H1 (cell line): ENCODE results near the gene ANKFY1. TPM values are rescaled to one million over a fixed set of nuclear protein-coding genes. Genes with fewer than 3 reads are reported as not detected.

Source experiments
- CTCF ChIA-PET: fragments of 300-600 bp; sonication (Branson Sonifier 250); formaldehyde crosslinking; loops from one replicate; lab custom pipeline; 2021; ENCODE audit not compliant: partially characterized antibody; lab: Charles Lee
- POLR2A ChIA-PET: fragments of 300-600 bp; sonication (Branson Sonifier 250); formaldehyde crosslinking; loops from one replicate; lab custom pipeline; 2021; ENCODE audit warnings: inconsistent platforms; ENCODE audit not compliant: partially characterized antibody; lab: Charles Lee
- DNase-seq, 2 experiments: peaks; one replicate each; pipeline versions ENCODE4 v3.0.0 to v3.0.0-alpha.2; 2010 to 2022; ENCODE audit warnings: low spot score in 2 of 2, low read depth in 1 of 2, mixed read lengths in 1 of 2
- FAIRE-seq: peaks from 2 replicates; lab custom pipeline; 2011; peaks lifted over from hg19 to GRCh38; lab: Jason Lieb, UNC
- H2AFZ ChIP-seq: 2 replicates; pipeline ENCODE4 v1.8.1; 2012; ENCODE audit warnings: low read length, inconsistent platforms
- H2AK5ac ChIP-seq: 2 replicates; pipeline ENCODE4 v1.6.1; 2013; ENCODE audit warnings: low read depth, low read length
- H2BK120ac ChIP-seq: replicated peaks from 2 replicates; pipeline ENCODE3; 2013; ENCODE audit warnings: low read depth, low read length, inconsistent platforms
- H2BK12ac ChIP-seq: 2 replicates; pipeline ENCODE4 v1.6.1; 2013; ENCODE audit warnings: low read depth, low read length
- H2BK15ac ChIP-seq: 2 replicates; pipeline ENCODE4 v1.6.1; 2013; ENCODE audit warnings: low read length
- H2BK20ac ChIP-seq: 2 replicates; pipeline ENCODE4 v1.6.1; 2013; ENCODE audit warnings: low read length
- H2BK5ac ChIP-seq: 2 replicates; pipeline ENCODE4 v1.6.1; 2013; ENCODE audit warnings: low read depth, low read length
- H3K14ac ChIP-seq: 2 replicates; pipeline ENCODE4 v1.6.1; 2013; ENCODE audit warnings: inconsistent platforms; ENCODE audit not compliant: insufficient read length
- H3K18ac ChIP-seq: 2 replicates; pipeline ENCODE4 v1.6.1; 2013; ENCODE audit warnings: low read length; ENCODE audit errors: extremely low read depth
- H3K23ac ChIP-seq: 2 replicates; pipeline ENCODE4 v1.6.1; 2013; ENCODE audit warnings: inconsistent platforms; ENCODE audit not compliant: insufficient read length
- H3K23me2 ChIP-seq: 2 replicates; pipeline ENCODE4 v1.6.1; 2013; ENCODE audit warnings: low read depth, low read length
- H3K27ac ChIP-seq: 2 replicates; pipeline ENCODE4 v1.6.1; 2011; ENCODE audit warnings: low read depth, low read length, inconsistent platforms
- H3K27me3 ChIP-seq, 4 experiments: replicated peaks in 1 of 4; 1 replicate in 1 of 4; 2 replicates in 3 of 4; pipeline versions ENCODE4 v1.6.1 to v1.8.1; 2011 to 2013; ENCODE audit warnings: low read length in 3 of 4, mild to moderate bottlenecking in 3 of 4, inconsistent platforms in 2 of 4, mixed read lengths in 2 of 4, moderate library complexity in 1 of 4; ENCODE audit not compliant: control insufficient read depth in 3 of 4, insufficient read depth in 3 of 4; ENCODE audit errors: extremely low read depth in 1 of 4
- H3K36me3 ChIP-seq, 4 experiments: 2 replicates each; pipeline versions ENCODE4 v1.6.1 to v1.8.1; 2011 to 2013; ENCODE audit warnings: mild to moderate bottlenecking in 4 of 4, low read length in 3 of 4, moderate library complexity in 2 of 4, control low read depth in 1 of 4, inconsistent platforms in 1 of 4; ENCODE audit not compliant: insufficient read depth in 4 of 4, control insufficient read depth in 2 of 4
- H3K4ac ChIP-seq: replicated peaks from 2 replicates; pipeline ENCODE3; 2013; ENCODE audit warnings: low read length, low read depth, mixed read lengths, inconsistent platforms; ENCODE audit not compliant: insufficient read length
- H3K4me1 ChIP-seq, 4 experiments: replicated peaks in 1 of 4; 1 replicate in 1 of 4; 2 replicates in 3 of 4; pipeline versions ENCODE4 v1.6.1 to v1.8.1; 2011 to 2013; ENCODE audit warnings: low read length in 3 of 4, inconsistent platforms in 2 of 4, mixed read lengths in 1 of 4; ENCODE audit not compliant: insufficient read depth in 4 of 4, control insufficient read depth in 3 of 4
- H3K4me2 ChIP-seq, 2 experiments: 2 replicates each; pipeline versions ENCODE4 v1.6.1 to v1.8.1; 2011 to 2013; ENCODE audit warnings: low read depth in 2 of 2, low read length in 2 of 2, control low read depth in 1 of 2, inconsistent platforms in 1 of 2, mild to moderate bottlenecking in 1 of 2; ENCODE audit not compliant: insufficient read depth in 1 of 2
- H3K4me3 ChIP-seq, 4 experiments: fragments of 200-600, 300-600 bp in 1 of 4; sonication (generic), shearing (Covaris generic), sonication (Bioruptor Twin) in 1 of 4; 2 replicates each; pipeline versions ENCODE4 v1.5.1 to v1.8.1; 2011 to 2016; ENCODE audit warnings: low read length in 4 of 4, low read depth in 3 of 4, control low read depth in 2 of 4, inconsistent platforms in 2 of 4, mild to moderate bottlenecking in 2 of 4, mixed read lengths in 1 of 4, moderate library complexity in 1 of 4; ENCODE audit not compliant: insufficient read depth in 2 of 4; ENCODE audit errors: extremely low read depth in 1 of 4
- H3K56ac ChIP-seq: replicated peaks from 2 replicates; pipeline ENCODE3; 2013; ENCODE audit warnings: low read depth, mild to moderate bottlenecking, mixed read lengths, low read length, inconsistent platforms; ENCODE audit not compliant: insufficient read length
- H3K79me1 ChIP-seq: 2 replicates; pipeline ENCODE4 v1.6.1; 2013; ENCODE audit warnings: low read depth, low read length, control low read depth
- H3K79me2 ChIP-seq, 2 experiments: 2 replicates each; pipeline versions ENCODE4 v1.6.1 to v1.8.1; 2012 to 2013; ENCODE audit warnings: low read length in 2 of 2, mild to moderate bottlenecking in 2 of 2, inconsistent platforms in 1 of 2; ENCODE audit not compliant: insufficient read depth in 2 of 2, control insufficient read depth in 1 of 2
- H3K9ac ChIP-seq, 4 experiments: replicated peaks in 1 of 4; 1 replicate in 1 of 4; 2 replicates in 3 of 4; pipeline versions ENCODE4 v1.6.1 to v1.8.1; 2011 to 2013; ENCODE audit warnings: low read depth in 3 of 4, low read length in 3 of 4, control low read depth in 2 of 4, mild to moderate bottlenecking in 2 of 4, moderate library complexity in 2 of 4, inconsistent platforms in 1 of 4; ENCODE audit errors: extremely low read depth in 1 of 4
- H3K9me3 ChIP-seq, 2 experiments: 2 replicates each; pipeline versions ENCODE4 v1.6.1 to v1.8.1; 2012 to 2013; ENCODE audit warnings: mild to moderate bottlenecking in 2 of 2, moderate library complexity in 2 of 2, control low read depth in 1 of 2, inconsistent platforms in 1 of 2, low read depth in 1 of 2, low read length in 1 of 2, mixed read lengths in 1 of 2; ENCODE audit not compliant: insufficient read depth in 2 of 2
- H4K20me1 ChIP-seq, 2 experiments: replicated peaks in 1 of 2; 2 replicates each; pipeline versions ENCODE3 to v1.8.1; 2011 to 2013; ENCODE audit warnings: inconsistent platforms in 2 of 2, low read length in 2 of 2, mild to moderate bottlenecking in 1 of 2; ENCODE audit not compliant: insufficient read depth in 2 of 2, control insufficient read depth in 1 of 2
- H4K5ac ChIP-seq: 2 replicates; pipeline ENCODE4 v1.6.1; 2013; ENCODE audit warnings: low read length, low read depth, mixed read lengths, inconsistent platforms; ENCODE audit not compliant: insufficient read length
- H4K8ac ChIP-seq: 2 replicates; pipeline ENCODE4 v1.8.0; 2013; ENCODE audit warnings: mild to moderate bottlenecking, moderate library complexity, low read length, inconsistent platforms; ENCODE audit not compliant: insufficient read depth; ENCODE audit errors: extremely low read depth
- H4K91ac ChIP-seq: replicated peaks from 2 replicates; pipeline ENCODE3; 2013; ENCODE audit warnings: low read length, mixed read lengths, inconsistent platforms; ENCODE audit not compliant: insufficient read length
- EP300 ChIP-seq, 2 experiments: IDR thresholded peaks; 1 replicate in 1 of 2; 2 replicates in 1 of 2; pipeline ENCODE4 v1.6.1; 2011 to 2012; ENCODE audit warnings: low read depth in 2 of 2, low read length in 2 of 2, mild to moderate bottlenecking in 2 of 2, borderline replicate concordance in 1 of 2, inconsistent platforms in 1 of 2, moderate library complexity in 1 of 2
- EZH2 ChIP-seq: fragments of 200-600 bp; sonication (generic); IDR thresholded peaks from 2 replicates; pipeline ENCODE4 v1.7.1; 2012; ENCODE audit warnings: low read depth, mild to moderate bottlenecking, moderate library complexity, low read length, inconsistent platforms; ENCODE audit not compliant: severe bottlenecking
- TBP ChIP-seq: IDR thresholded peaks from 2 replicates; pipeline ENCODE4 v1.6.1; 2011; ENCODE audit warnings: low read depth, low read length, improper control_type of control experiment
- USF2 ChIP-seq: IDR thresholded peaks from 2 replicates; pipeline ENCODE4 v1.6.1; 2011; ENCODE audit warnings: low read length, improper control_type of control experiment
- WGBS, 2 experiments: shearing (Covaris generic) in 1 of 2; methylation state at CpG; one replicate each; pipeline versions ENCODE4 v1.1.6 to v1.1.7; 2013 to 2015; ENCODE audit warnings: low lambda C conversion rate in 2 of 2, mixed read lengths in 2 of 2, inconsistent platforms in 1 of 2, low coverage in 1 of 2, missing lambda C conversion rate in 1 of 2; ENCODE audit not compliant: insufficient replicate concordance in 2 of 2, insufficient coverage in 1 of 2, insufficient read length in 1 of 2; ENCODE audit errors: extremely low coverage in 1 of 2, missing lambda C conversion rate in 1 of 2; 5-methylcytosine and 5-hydroxymethylcytosine counted together
- polyA plus RNA-seq, 7 experiments: library from polyadenylated mRNA; depleted of rRNA in 3 of 7; stranded (reverse) in 5 of 7; unstranded in 2 of 7; fragments of >200 nt in 5 of 7; fragments of 200-250 nt in 2 of 7; gene quantifications; 1 replicate in 5 of 7; 2 replicates in 1 of 7; 4 replicates in 1 of 7; pipeline versions ENCODE4 v1.2.1 to v1.2.3, GENCODE V29; 2011 to 2013; ENCODE audit warnings: missing spikeins in 2 of 7, mixed read lengths in 2 of 7
- total RNA-seq: library from RNA; stranded (reverse); fragmentation: NEBNext Ultra II Directional; extraction: Animal tissue kit (Norgen Biotek cat#: 25700); gene quantifications from 2 replicates; pipeline ENCODE4 v1.2.1, GENCODE V29; 2021

Gene ANKFY1
- total and polyA plus RNA-seq, 2 of the 8 experiments (the other 6 are each of a cell fraction or from before 2014, with no cell fraction given): 28.3 to 45.3 TPM

DNA sequence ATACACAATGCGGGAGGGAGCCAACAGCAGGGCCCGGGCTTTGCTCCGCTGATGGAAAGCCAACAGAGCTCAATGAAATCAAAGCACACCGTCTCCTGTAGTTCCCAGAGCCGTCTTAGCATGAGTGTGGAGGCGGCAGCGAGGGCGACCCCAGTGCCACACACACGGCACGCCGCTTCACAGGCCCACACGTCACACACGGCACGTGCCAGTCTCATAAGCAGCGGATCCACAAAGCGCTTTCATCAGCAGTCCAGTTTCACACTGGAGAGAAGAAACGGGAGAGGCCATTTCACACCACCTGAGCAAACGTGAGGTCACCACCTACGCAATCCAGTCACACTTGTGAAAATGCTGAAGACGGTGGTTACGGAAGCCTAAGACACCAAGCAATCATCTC lies 86.0 kb downstream of the ANKFY1 start:
- no peak overlapping the region for H3K56ac ChIP-seq
- no peak overlapping the region for H3K4me3 ChIP-seq
- POLR2A ChIA-PET: interaction anchor here (0.9 kb wide), 1 partner anchor 15 kb away, joined by 3 read pairs; no protein-coding TSS in a partner anchor
- no peak for DNase-seq
- H3K36me3 ChIP-seq: peaks cover 40 to 84% (median 74%) of the 10 kb centered on the region in 4 experiments
- H3K79me2 ChIP-seq: no peaks in the 10 kb centered on the region
- H4K8ac ChIP-seq: no peak overlapping the region
- no peaks in the 10 kb centered on the region for H3K27me3 ChIP-seq
- H3K4me2 ChIP-seq: no peak overlapping the region
- TF ChIP-seq EP300 (IDR thresholded peaks at IDR 0.05; ENCODE audit: borderline replicate concordance in 1 of 2, low read depth in 2 of 2, low read length in 2 of 2): no peak
- TF ChIP-seq TBP: no peak
- TF ChIP-seq USF2: no peak
- TF ChIP-seq EZH2: no peak
- no peak overlapping the region for H2AK5ac ChIP-seq
- no peak overlapping the region for H3K9ac ChIP-seq
- no peak overlapping the region for H2BK20ac ChIP-seq
- CTCF ChIA-PET: interaction anchor here (1.6 to 2.3 kb wide), 3 partner anchors 8 to 22 kb away, joined by 5 to 8 read pairs (median 6); no protein-coding TSS in a partner anchor
- no peak overlapping the region for H2BK5ac ChIP-seq
- WGBS, 2 experiments: 94% methylated on average over 19 of the region's 21 CpGs; no CpG with 5 or more reads in 1 of the 2 experiments
- no peak overlapping the region for H3K18ac ChIP-seq
- no peak overlapping the region for H3K4ac ChIP-seq
- H2AFZ ChIP-seq: no peak overlapping the region
- no peak overlapping the region for H3K23ac ChIP-seq
- no peak overlapping the region for H4K5ac ChIP-seq
- no peak overlapping the region for H3K14ac ChIP-seq
- no peak overlapping the region for H4K91ac ChIP-seq
- H2BK15ac ChIP-seq: no peak overlapping the region
- peaks cover 1 to 16% of the 10 kb centered on the region in 2 experiments for H4K20me1 ChIP-seq
- no peak overlapping the region for H3K27ac ChIP-seq
- no peaks in the 10 kb centered on the region for H3K23me2 ChIP-seq
- H3K9me3 ChIP-seq: no peaks in the 10 kb centered on the region
- H3K4me1 ChIP-seq: no peaks in the 10 kb centered on the region
- FAIRE-seq: no peak
- no peak overlapping the region for H2BK120ac ChIP-seq
- no peak overlapping the region for H2BK12ac ChIP-seq
- H3K79me1 ChIP-seq: peaks cover 7% of the 10 kb centered on the region; the same call in 1 of the 2 replicates
